ENCODE measurements around the gene PIK3R3.

GRCh38 chr1:46065405-46065804 lies 67.0 kb downstream of the PIK3R3 start:
- no peak for TF ChIP-seq POLR2AphosphoS5 (IDR thresholded peaks at IDR 0.05)
- no peak for TF ChIP-seq CTCF (IDR thresholded peaks at IDR 0.05)
- no peak for TF ChIP-seq POLR2A (IDR thresholded peaks at IDR 0.05)
